GM12878 (cell line): Measurements from ENCODE around the gene EGFL8. TPM values are rescaled to one million over a fixed set of nuclear protein-coding genes. Genes with fewer than 3 reads are reported as not detected.
A peak's percentile ranks its signal among the peaks of the same experiment; 100 is the strongest.

ENCODE experiments used
- BRCA1 ChIP-seq: IDR thresholded peaks from 2 replicates; pipeline ENCODE4 v1.6.1; 2011; ENCODE audit warnings: low read depth, low read length, improper control_type of control experiment
- EED ChIP-seq: sonication (generic); IDR thresholded peaks from 2 replicates; pipeline ENCODE4 v1.6.1; 2016; ENCODE audit warnings: antibody characterized with exemption, low read depth
- GATAD2B ChIP-seq: fragments of 450-650 bp; conservative IDR thresholded peaks from 2 replicates; pipeline ENCODE4 v1.6.1; 2017; ENCODE audit warnings: low read depth, mild to moderate bottlenecking, moderate library complexity
- HCFC1 ChIP-seq: fragments of 150-350 bp; IDR thresholded peaks from 2 replicates; pipeline ENCODE4 v1.6.1; 2014; ENCODE audit warnings: low read length
- HDAC2 ChIP-seq: fragments of 200-600 bp; sonication (generic); IDR thresholded peaks from 2 replicates; pipeline ENCODE4 v1.6.1; 2017
- IKZF2 ChIP-seq, 2 experiments: fragments of 450-650 bp; IDR thresholded peaks; 2 replicates each; pipeline ENCODE4 v1.6.1; 2017; ENCODE audit warnings: mild to moderate bottlenecking in 2 of 2, moderate library complexity in 2 of 2
- SMAD5 ChIP-seq: IDR thresholded peaks from 2 replicates; pipeline ENCODE4 v1.6.1; 2016; ENCODE audit warnings: antibody characterized with exemption, low read depth
- SMARCA5 ChIP-seq: fragments of 450-650 bp; IDR thresholded peaks from 2 replicates; pipeline ENCODE4 v1.6.1; 2017; ENCODE audit warnings: mild to moderate bottlenecking
- WRNIP1 ChIP-seq: IDR thresholded peaks from 2 replicates; pipeline ENCODE4 v1.6.1; 2011; ENCODE audit warnings: low read depth, low read length, improper control_type of control experiment, borderline replicate concordance
- ZNF217 ChIP-seq: fragments of 450-650 bp; IDR thresholded peaks from 2 replicates; pipeline ENCODE4 v1.6.1; 2017; ENCODE audit warnings: antibody characterized with exemption, mild to moderate bottlenecking
- ZNF24 ChIP-seq: fragments of 450-650 bp; IDR thresholded peaks from 2 replicates; pipeline ENCODE4 v1.6.1; 2017; ENCODE audit warnings: antibody characterized with exemption, mild to moderate bottlenecking
- polyA plus RNA-seq, 11 experiments: library from polyadenylated mRNA; depleted of rRNA in 4 of 11; unstranded in 6 of 11; stranded (reverse) in 5 of 11; fragments of >200 nt; fragmentation: Nextera tagmentation in 4 of 11; fragmentation: Illumina TruSeq in 1 of 11; extraction: Ambion mirVana in 4 of 11; extraction: Trizol in 1 of 11; gene quantifications; 1 replicate in 1 of 11; 2 replicates in 10 of 11; pipeline versions ENCODE4 v1.2.1 to v1.2.3, GENCODE V29; 2011 to 2016; ENCODE audit warnings: inconsistent platforms in 2 of 11, missing spikeins in 2 of 11, low read depth in 1 of 11
- total RNA-seq, 4 experiments: library from RNA; depleted of rRNA in 3 of 4; stranded (reverse); fragments of >200 nt in 3 of 4; fragmentation: Illumina TruSeq in 1 of 4; extraction: Trizol in 1 of 4; gene quantifications; 2 replicates each; pipeline versions ENCODE4 v1.2.1 to v1.2.3, GENCODE V29; 2013 to 2021
- TF ChIP-seq, protein P1 (sequence below): fragments of 450-650 bp; IDR thresholded peaks from 2 replicates; pipeline ENCODE4 v1.6.1; 2017; ENCODE audit warnings: mild to moderate bottlenecking, moderate library complexity
- TF ChIP-seq, protein P2 (sequence below): IDR thresholded peaks from 2 replicates; pipeline ENCODE4 v1.6.1; 2012; ENCODE audit warnings: low read length, inconsistent platforms
- TF ChIP-seq, protein P3 (sequence below): fragments of 450-650 bp; IDR thresholded peaks from 2 replicates; pipeline ENCODE4 v1.6.1; 2016; ENCODE audit warnings: mild to moderate bottlenecking
- TF ChIP-seq, protein P4 (sequence below): fragments of 450-650 bp; formaldehyde crosslinking; IDR thresholded peaks from 2 replicates; pipeline ENCODE4 v1.4.0; 2020; ENCODE audit warnings: mild to moderate bottlenecking, moderate library complexity
- TF ChIP-seq, protein P5 (sequence below): IDR thresholded peaks from 2 replicates; pipeline ENCODE4 v1.6.1; 2012; ENCODE audit warnings: mild to moderate bottlenecking, low read depth, low read length

Gene EGFL8
- total and polyA plus RNA-seq, 10 of the 15 experiments (the other 5 are each of a cell fraction or from before 2014, with no cell fraction given), result 0.07 to 3.5 (median 1.4) TPM

DNA sequence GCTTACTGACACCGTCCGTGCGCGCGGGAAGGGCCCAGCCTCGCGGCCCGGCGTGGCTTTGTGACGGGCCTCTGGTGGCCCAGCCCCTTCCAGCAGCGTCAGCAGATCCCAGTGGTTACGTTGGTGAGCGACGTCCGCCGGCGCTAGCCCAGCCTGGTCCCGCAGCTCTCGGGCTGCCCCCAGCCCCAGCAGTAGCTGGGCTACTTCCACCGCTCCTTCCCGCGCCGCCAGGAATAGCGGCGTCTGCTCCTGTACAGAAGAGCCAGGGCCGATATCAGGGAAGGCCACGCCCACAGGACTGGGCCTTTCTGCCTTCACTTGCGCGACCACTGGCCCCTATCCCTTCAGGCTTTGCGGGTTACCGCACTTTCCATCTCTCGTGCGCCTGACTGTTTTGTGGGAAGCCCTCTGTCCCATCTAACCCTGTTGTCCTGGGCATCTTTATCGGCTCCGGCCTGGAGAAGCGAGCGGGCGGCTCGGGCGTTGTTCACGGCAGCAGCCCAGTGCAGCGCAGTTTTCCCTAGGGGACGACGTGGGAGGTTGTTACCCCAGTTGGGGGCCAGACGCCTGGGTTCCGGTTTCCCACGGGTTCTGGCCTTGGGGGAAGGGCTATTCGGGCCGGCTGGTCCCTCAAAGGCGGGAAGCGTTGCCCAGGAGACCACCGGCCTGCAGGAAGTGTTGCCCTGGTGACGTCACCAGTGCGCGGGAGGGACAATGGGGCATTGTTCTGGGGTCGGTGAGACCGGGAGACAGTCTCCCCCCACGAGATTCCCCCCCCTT, 31.7 kb downstream of the EGFL8 start (continued):
- TF ChIP-seq GATAD2B, result peak; percentile 97
- TF ChIP-seq SMARCA5, result peak; percentile 96
- no peak for TF ChIP-seq ZNF24
- TF ChIP-seq SMAD5, result peak; percentile 75; the same call in 1 of the 2 replicates
- TF ChIP-seq IKZF2 (IDR thresholded peaks at IDR 0.05), result peak; percentile 91
- TF ChIP-seq EED, result peak; percentile 81
- TF ChIP-seq, protein P1, sequence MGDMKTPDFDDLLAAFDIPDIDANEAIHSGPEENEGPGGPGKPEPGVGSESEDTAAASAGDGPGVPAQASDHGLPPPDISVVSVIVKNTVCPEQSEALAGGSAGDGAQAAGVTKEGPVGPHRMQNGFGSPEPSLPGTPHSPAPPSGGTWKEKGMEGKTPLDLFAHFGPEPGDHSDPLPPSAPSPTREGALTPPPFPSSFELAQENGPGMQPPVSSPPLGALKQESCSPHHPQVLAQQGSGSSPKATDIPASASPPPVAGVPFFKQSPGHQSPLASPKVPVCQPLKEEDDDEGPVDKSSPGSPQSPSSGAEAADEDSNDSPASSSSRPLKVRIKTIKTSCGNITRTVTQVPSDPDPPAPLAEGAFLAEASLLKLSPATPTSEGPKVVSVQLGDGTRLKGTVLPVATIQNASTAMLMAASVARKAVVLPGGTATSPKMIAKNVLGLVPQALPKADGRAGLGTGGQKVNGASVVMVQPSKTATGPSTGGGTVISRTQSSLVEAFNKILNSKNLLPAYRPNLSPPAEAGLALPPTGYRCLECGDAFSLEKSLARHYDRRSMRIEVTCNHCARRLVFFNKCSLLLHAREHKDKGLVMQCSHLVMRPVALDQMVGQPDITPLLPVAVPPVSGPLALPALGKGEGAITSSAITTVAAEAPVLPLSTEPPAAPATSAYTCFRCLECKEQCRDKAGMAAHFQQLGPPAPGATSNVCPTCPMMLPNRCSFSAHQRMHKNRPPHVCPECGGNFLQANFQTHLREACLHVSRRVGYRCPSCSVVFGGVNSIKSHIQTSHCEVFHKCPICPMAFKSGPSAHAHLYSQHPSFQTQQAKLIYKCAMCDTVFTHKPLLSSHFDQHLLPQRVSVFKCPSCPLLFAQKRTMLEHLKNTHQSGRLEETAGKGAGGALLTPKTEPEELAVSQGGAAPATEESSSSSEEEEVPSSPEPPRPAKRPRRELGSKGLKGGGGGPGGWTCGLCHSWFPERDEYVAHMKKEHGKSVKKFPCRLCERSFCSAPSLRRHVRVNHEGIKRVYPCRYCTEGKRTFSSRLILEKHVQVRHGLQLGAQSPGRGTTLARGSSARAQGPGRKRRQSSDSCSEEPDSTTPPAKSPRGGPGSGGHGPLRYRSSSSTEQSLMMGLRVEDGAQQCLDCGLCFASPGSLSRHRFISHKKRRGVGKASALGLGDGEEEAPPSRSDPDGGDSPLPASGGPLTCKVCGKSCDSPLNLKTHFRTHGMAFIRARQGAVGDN, result peak; percentile 42
- TF ChIP-seq, protein P2, sequence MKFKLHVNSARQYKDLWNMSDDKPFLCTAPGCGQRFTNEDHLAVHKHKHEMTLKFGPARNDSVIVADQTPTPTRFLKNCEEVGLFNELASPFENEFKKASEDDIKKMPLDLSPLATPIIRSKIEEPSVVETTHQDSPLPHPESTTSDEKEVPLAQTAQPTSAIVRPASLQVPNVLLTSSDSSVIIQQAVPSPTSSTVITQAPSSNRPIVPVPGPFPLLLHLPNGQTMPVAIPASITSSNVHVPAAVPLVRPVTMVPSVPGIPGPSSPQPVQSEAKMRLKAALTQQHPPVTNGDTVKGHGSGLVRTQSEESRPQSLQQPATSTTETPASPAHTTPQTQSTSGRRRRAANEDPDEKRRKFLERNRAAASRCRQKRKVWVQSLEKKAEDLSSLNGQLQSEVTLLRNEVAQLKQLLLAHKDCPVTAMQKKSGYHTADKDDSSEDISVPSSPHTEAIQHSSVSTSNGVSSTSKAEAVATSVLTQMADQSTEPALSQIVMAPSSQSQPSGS, result no peak
- TF ChIP-seq HCFC1, result peak; percentile 63
- no peak for TF ChIP-seq HDAC2
- no peak for TF ChIP-seq WRNIP1
- TF ChIP-seq ZNF217, result no peak
- 0 out of 2 replicates have a peak, but pooled peaks have one; percentile 46 for TF ChIP-seq BRCA1
- TF ChIP-seq, protein P3, sequence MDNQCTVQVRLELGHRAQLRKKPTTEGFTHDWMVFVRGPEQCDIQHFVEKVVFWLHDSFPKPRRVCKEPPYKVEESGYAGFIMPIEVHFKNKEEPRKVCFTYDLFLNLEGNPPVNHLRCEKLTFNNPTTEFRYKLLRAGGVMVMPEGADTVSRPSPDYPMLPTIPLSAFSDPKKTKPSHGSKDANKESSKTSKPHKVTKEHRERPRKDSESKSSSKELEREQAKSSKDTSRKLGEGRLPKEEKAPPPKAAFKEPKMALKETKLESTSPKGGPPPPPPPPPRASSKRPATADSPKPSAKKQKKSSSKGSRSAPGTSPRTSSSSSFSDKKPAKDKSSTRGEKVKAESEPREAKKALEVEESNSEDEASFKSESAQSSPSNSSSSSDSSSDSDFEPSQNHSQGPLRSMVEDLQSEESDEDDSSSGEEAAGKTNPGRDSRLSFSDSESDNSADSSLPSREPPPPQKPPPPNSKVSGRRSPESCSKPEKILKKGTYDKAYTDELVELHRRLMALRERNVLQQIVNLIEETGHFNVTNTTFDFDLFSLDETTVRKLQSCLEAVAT, result peak; percentile 96
- TF ChIP-seq, protein P4, sequence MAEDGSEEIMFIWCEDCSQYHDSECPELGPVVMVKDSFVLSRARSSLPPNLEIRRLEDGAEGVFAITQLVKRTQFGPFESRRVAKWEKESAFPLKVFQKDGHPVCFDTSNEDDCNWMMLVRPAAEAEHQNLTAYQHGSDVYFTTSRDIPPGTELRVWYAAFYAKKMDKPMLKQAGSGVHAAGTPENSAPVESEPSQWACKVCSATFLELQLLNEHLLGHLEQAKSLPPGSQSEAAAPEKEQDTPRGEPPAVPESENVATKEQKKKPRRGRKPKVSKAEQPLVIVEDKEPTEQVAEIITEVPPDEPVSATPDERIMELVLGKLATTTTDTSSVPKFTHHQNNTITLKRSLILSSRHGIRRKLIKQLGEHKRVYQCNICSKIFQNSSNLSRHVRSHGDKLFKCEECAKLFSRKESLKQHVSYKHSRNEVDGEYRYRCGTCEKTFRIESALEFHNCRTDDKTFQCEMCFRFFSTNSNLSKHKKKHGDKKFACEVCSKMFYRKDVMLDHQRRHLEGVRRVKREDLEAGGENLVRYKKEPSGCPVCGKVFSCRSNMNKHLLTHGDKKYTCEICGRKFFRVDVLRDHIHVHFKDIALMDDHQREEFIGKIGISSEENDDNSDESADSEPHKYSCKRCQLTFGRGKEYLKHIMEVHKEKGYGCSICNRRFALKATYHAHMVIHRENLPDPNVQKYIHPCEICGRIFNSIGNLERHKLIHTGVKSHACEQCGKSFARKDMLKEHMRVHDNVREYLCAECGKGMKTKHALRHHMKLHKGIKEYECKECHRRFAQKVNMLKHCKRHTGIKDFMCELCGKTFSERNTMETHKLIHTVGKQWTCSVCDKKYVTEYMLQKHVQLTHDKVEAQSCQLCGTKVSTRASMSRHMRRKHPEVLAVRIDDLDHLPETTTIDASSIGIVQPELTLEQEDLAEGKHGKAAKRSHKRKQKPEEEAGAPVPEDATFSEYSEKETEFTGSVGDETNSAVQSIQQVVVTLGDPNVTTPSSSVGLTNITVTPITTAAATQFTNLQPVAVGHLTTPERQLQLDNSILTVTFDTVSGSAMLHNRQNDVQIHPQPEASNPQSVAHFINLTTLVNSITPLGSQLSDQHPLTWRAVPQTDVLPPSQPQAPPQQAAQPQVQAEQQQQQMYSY (CRISPR knock-in tag), result no peak; the same call in 1 of the 2 replicates
- TF ChIP-seq, protein P5, sequence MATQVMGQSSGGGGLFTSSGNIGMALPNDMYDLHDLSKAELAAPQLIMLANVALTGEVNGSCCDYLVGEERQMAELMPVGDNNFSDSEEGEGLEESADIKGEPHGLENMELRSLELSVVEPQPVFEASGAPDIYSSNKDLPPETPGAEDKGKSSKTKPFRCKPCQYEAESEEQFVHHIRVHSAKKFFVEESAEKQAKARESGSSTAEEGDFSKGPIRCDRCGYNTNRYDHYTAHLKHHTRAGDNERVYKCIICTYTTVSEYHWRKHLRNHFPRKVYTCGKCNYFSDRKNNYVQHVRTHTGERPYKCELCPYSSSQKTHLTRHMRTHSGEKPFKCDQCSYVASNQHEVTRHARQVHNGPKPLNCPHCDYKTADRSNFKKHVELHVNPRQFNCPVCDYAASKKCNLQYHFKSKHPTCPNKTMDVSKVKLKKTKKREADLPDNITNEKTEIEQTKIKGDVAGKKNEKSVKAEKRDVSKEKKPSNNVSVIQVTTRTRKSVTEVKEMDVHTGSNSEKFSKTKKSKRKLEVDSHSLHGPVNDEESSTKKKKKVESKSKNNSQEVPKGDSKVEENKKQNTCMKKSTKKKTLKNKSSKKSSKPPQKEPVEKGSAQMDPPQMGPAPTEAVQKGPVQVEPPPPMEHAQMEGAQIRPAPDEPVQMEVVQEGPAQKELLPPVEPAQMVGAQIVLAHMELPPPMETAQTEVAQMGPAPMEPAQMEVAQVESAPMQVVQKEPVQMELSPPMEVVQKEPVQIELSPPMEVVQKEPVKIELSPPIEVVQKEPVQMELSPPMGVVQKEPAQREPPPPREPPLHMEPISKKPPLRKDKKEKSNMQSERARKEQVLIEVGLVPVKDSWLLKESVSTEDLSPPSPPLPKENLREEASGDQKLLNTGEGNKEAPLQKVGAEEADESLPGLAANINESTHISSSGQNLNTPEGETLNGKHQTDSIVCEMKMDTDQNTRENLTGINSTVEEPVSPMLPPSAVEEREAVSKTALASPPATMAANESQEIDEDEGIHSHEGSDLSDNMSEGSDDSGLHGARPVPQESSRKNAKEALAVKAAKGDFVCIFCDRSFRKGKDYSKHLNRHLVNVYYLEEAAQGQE, result no peak
